ENCODE measurements around the gene RPL38.

DNA sequence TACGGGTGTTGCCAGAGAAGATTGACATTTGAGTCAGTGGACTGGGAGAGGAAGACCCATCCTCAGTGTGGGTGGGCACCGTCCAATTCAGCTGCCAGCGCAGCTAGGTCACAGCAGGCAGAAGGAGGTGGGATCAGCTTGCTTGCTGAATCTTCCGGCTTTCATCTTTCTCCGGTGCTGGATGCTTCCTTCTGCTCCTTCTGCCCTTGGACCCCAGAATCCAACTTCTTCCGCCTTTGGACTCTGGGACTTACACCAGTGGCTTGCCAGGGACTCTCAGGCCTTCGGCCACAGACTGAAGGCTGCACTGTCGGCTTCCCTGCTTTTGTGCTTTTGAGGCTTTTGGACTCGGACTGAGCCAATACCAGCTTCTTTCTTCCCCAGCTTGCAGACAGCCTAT lies 46.1 kb upstream of the RPL38 start:
- TF ChIP-seq, protein P1, sequence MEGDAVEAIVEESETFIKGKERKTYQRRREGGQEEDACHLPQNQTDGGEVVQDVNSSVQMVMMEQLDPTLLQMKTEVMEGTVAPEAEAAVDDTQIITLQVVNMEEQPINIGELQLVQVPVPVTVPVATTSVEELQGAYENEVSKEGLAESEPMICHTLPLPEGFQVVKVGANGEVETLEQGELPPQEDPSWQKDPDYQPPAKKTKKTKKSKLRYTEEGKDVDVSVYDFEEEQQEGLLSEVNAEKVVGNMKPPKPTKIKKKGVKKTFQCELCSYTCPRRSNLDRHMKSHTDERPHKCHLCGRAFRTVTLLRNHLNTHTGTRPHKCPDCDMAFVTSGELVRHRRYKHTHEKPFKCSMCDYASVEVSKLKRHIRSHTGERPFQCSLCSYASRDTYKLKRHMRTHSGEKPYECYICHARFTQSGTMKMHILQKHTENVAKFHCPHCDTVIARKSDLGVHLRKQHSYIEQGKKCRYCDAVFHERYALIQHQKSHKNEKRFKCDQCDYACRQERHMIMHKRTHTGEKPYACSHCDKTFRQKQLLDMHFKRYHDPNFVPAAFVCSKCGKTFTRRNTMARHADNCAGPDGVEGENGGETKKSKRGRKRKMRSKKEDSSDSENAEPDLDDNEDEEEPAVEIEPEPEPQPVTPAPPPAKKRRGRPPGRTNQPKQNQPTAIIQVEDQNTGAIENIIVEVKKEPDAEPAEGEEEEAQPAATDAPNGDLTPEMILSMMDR (IDR thresholded peaks at IDR 0.05): no peak
- no peak for TF ChIP-seq POLR2AphosphoS5 (IDR thresholded peaks at IDR 0.05; ENCODE audit: insufficient read depth in 1 of 2, low read depth in 1 of 2)
